Endothelial cell of umbilical vein (primary cell): ENCODE results near the gene TPMT. TPM values are rescaled to one million over a fixed set of nuclear protein-coding genes. Genes with fewer than 3 reads are reported as not detected.

Experiments
- BruUV-seq: library from RNA; stranded (reverse); fragments of 400-500 nt; replicated peaks from 2 replicates; lab custom pipeline; 2021; lab: Mats Ljungman, UMichigan
- CTCF ChIA-PET: fragments of 300-600, 350-600 bp; sonication (Branson Sonifier 250); formaldehyde crosslinking; loops from one replicate; lab custom pipeline; 2021; ENCODE audit warnings: antibody characterized with exemption, inconsistent platforms; lab: Charles Lee
- POLR2A ChIA-PET: fragments of 300-600, 350-600 bp; sonication (Branson Sonifier 250); formaldehyde crosslinking; loops from one replicate; lab custom pipeline; 2021; ENCODE audit warnings: antibody characterized with exemption, inconsistent platforms; lab: Charles Lee
- DNase-seq: peaks from one replicate; pipeline ENCODE4 v3.0.0-alpha.2; 2011; ENCODE audit warnings: low read depth, low spot score
- FAIRE-seq: peaks from 2 replicates; lab custom pipeline; 2011; peaks lifted over from hg19 to GRCh38; lab: Jason Lieb, UNC
- H2AFZ ChIP-seq: 2 replicates; pipeline ENCODE4 v1.6.0; 2012; ENCODE audit warnings: low read depth, low read length, control low read depth, inconsistent platforms
- H3K27ac ChIP-seq: 2 replicates; pipeline ENCODE4 v1.5.1; 2011; ENCODE audit warnings: low read depth, mild to moderate bottlenecking, control low read depth, low read length, moderate library complexity; ENCODE audit not compliant: insufficient read depth
- H3K27me3 ChIP-seq, 2 experiments: 2 replicates each; pipeline versions ENCODE4 v1.6.0 to v1.6.1; 2011; ENCODE audit warnings: low read length in 2 of 2, mixed read lengths in 1 of 2; ENCODE audit not compliant: control insufficient read depth in 2 of 2, insufficient read depth in 2 of 2
- H3K36me3 ChIP-seq, 2 experiments: 2 replicates in 1 of 2; 3 replicates in 1 of 2; pipeline ENCODE4 v1.5.1; 2011; ENCODE audit warnings: low read length in 2 of 2, mild to moderate bottlenecking in 1 of 2, moderate library complexity in 1 of 2; ENCODE audit not compliant: control insufficient read depth in 2 of 2, insufficient read depth in 2 of 2; ENCODE audit errors: extremely low read depth in 1 of 2
- H3K4me1 ChIP-seq: 3 replicates; pipeline ENCODE4 v1.5.1; 2011; ENCODE audit warnings: mild to moderate bottlenecking, low read length; ENCODE audit not compliant: control insufficient read depth, insufficient read depth; ENCODE audit errors: extremely low read depth
- H3K4me2 ChIP-seq: 2 replicates; pipeline ENCODE4 v1.6.1; 2011; ENCODE audit warnings: low read length, control low read depth, mixed read lengths; ENCODE audit not compliant: insufficient read depth
- H3K4me3 ChIP-seq, 3 experiments: fragments of 200-600 bp in 1 of 3; sonication (generic), shearing (Covaris generic) in 1 of 3; replicated peaks in 1 of 3; 2 replicates each; pipeline ENCODE4 v1.5.1; 2011 to 2016; ENCODE audit warnings: control low read depth in 3 of 3, low read length in 3 of 3, mild to moderate bottlenecking in 2 of 3, inconsistent platforms in 1 of 3, low read depth in 1 of 3, moderate library complexity in 1 of 3; ENCODE audit not compliant: insufficient read depth in 1 of 3
- H3K79me2 ChIP-seq: 2 replicates; pipeline ENCODE4 v1.6.0; 2012; ENCODE audit warnings: low read length, inconsistent platforms; ENCODE audit not compliant: control insufficient read depth, insufficient read depth
- H3K9ac ChIP-seq: replicated peaks from 2 replicates; pipeline ENCODE3; 2011; ENCODE audit warnings: low read length, control low read depth; ENCODE audit not compliant: insufficient read depth; ENCODE audit errors: extremely low read depth
- H3K9me1 ChIP-seq: replicated peaks from 3 replicates; pipeline ENCODE4 v1.6.0; 2011; ENCODE audit warnings: mild to moderate bottlenecking, low read length; ENCODE audit not compliant: control insufficient read depth, insufficient read depth; ENCODE audit errors: extremely low read depth
- H3K9me3 ChIP-seq: replicated peaks from 2 replicates; pipeline ENCODE4 v1.5.1; 2012; ENCODE audit warnings: low read length, inconsistent platforms; ENCODE audit not compliant: control insufficient read depth, insufficient read depth
- H4K20me1 ChIP-seq: replicated peaks from 2 replicates; pipeline ENCODE3; 2011; ENCODE audit warnings: mild to moderate bottlenecking, low read length; ENCODE audit not compliant: control insufficient read depth, insufficient read depth; ENCODE audit errors: extremely low read depth
- EZH2 ChIP-seq: IDR thresholded peaks from 2 replicates; pipeline ENCODE4 v1.6.1; 2012; ENCODE audit warnings: borderline replicate concordance, low read depth, mild to moderate bottlenecking, moderate library complexity, low read length, inconsistent platforms; ENCODE audit not compliant: severe bottlenecking
- FOS ChIP-seq: IDR thresholded peaks from 2 replicates; pipeline ENCODE4 v1.6.1; 2011; ENCODE audit warnings: mild to moderate bottlenecking, low read length, moderate library complexity, borderline replicate concordance; ENCODE audit not compliant: insufficient read depth
- GATA2 ChIP-seq: IDR thresholded peaks from 2 replicates; pipeline ENCODE4 v1.7.0; 2011; ENCODE audit warnings: low read depth, mild to moderate bottlenecking, moderate library complexity, mixed read lengths, low read length; ENCODE audit not compliant: insufficient read length, insufficient read depth
- JUN ChIP-seq: IDR thresholded peaks from 2 replicates; pipeline ENCODE4 v1.6.1; 2011; ENCODE audit warnings: borderline replicate concordance, low read depth; ENCODE audit not compliant: insufficient read length, insufficient read depth
- MYC ChIP-seq: IDR thresholded peaks from one replicate; pipeline ENCODE4 v1.6.1; 2011; ENCODE audit warnings: mild to moderate bottlenecking, low read depth, low read length
- POLR2A ChIP-seq: IDR thresholded peaks from 2 replicates; pipeline ENCODE4 v1.6.1; 2012; ENCODE audit warnings: low read depth, mild to moderate bottlenecking, control low read depth, low read length
- POLR2AphosphoS5 ChIP-seq: IDR thresholded peaks from 2 replicates; pipeline ENCODE4 v1.6.1; 2012; ENCODE audit warnings: low read depth, mild to moderate bottlenecking, control low read depth, low read length, moderate library complexity; ENCODE audit not compliant: insufficient read depth
- dilution Hi-C: fragments of 300-500 bp; cut with MboI; formaldehyde crosslinking; loops from one replicate; pipeline ENCODE4 v1.15.0; 2019; ENCODE audit warnings: low sequenced_read_pairs; ENCODE audit not compliant: extremely low pct_ligation_motif_present
- intact Hi-C: fragments of 100-400 bp; cut with micrococcal nuclease; formaldehyde crosslinking; loops from one replicate; pipeline ENCODE4 v1.10.0; 2022
- polyA plus RNA-seq, 4 experiments: library from polyadenylated mRNA; depleted of rRNA in 3 of 4; stranded (reverse) in 3 of 4; unstranded in 1 of 4; fragments of >200 nt; gene quantifications; 2 replicates each; pipeline versions ENCODE4 v1.2.1 to v1.2.3, GENCODE V29; 2011 to 2012; ENCODE audit warnings: missing spikeins in 1 of 4
- total RNA-seq: library from RNA; stranded (reverse); gene quantifications from 2 replicates; pipeline ENCODE4 v1.2.3, GENCODE V29; 2021
- TF ChIP-seq, protein P1 (sequence below): IDR thresholded peaks from 2 replicates; pipeline ENCODE4 v1.6.1; 2011; ENCODE audit not compliant: insufficient read depth, insufficient read length
- TF ChIP-seq, protein P2 (sequence below), 2 donors: IDR thresholded peaks; 1 replicate in 1 of 2; 2 replicates in 1 of 2; pipeline ENCODE4 v1.5.1; 2011; ENCODE audit warnings: low read length in 2 of 2, mild to moderate bottlenecking in 2 of 2, moderate library complexity in 2 of 2, control low read depth in 1 of 2, inconsistent platforms in 1 of 2, low read depth in 1 of 2; ENCODE audit not compliant: insufficient read depth in 1 of 2; ENCODE audit errors: extremely low read depth in 1 of 2

Gene TPMT
- total and polyA plus RNA-seq, 2 donors (not counting 3 experiments of a cell fraction or from before 2014, with no cell fraction given) = 6.5 to 11.1 TPM

DNA sequence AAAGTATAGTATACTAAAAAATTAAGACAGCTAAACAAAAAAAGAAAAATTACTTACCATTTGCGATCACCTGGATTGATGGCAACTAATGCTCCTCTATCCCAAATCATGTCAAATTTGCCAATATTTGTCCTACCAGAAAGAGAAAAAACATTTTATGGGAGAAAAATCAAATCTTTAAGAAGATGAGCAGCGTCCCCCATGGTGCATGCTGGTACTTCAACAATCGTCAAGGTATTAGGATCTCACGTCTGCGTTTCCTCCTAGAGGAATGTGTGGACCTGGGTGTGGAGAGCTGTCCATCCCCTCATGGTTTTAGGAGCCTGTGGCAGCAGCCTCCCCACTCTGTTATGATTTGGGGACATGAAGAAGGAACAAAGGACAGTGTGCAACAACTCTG is 16.0 kb downstream of the TPMT start:
- H3K9me3 ChIP-seq = no peaks in the 10 kb centered on the region
- H3K27me3 ChIP-seq = no peaks in the 10 kb centered on the region
- H3K4me2 ChIP-seq = no peak overlapping the region
- no peaks in the 10 kb centered on the region for H3K79me2 ChIP-seq
- H3K9me1 ChIP-seq = no peaks in the 10 kb centered on the region
- CTCF ChIA-PET = interaction anchor here (0.6 to 1.2 kb wide), 4 partner anchors 8 to 382 kb away, joined by 3 to 5 read pairs (median 4); no protein-coding TSS in a partner anchor
- no peaks in the 10 kb centered on the region for H3K4me1 ChIP-seq
- no peak overlapping the region for H3K4me3 ChIP-seq
- dilution Hi-C loops (no loop called here), intact Hi-C loops (no loop called here)
- no peak overlapping the region for H2AFZ ChIP-seq
- peaks cover 0 to 1% of the 10 kb centered on the region in 2 experiments for H3K36me3 ChIP-seq
- no peak overlapping the region for H3K9ac ChIP-seq
- H3K27ac ChIP-seq = no peak overlapping the region
- FAIRE-seq (no peak), DNase-seq (no peak)
- POLR2A ChIA-PET = no interaction called here
- no TSS peak for BruUV-seq
- H4K20me1 ChIP-seq = no peaks in the 10 kb centered on the region
- TF ChIP-seq, protein P1, sequence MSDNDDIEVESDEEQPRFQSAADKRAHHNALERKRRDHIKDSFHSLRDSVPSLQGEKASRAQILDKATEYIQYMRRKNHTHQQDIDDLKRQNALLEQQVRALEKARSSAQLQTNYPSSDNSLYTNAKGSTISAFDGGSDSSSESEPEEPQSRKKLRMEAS = no peak
- TF ChIP-seq, protein P2, sequence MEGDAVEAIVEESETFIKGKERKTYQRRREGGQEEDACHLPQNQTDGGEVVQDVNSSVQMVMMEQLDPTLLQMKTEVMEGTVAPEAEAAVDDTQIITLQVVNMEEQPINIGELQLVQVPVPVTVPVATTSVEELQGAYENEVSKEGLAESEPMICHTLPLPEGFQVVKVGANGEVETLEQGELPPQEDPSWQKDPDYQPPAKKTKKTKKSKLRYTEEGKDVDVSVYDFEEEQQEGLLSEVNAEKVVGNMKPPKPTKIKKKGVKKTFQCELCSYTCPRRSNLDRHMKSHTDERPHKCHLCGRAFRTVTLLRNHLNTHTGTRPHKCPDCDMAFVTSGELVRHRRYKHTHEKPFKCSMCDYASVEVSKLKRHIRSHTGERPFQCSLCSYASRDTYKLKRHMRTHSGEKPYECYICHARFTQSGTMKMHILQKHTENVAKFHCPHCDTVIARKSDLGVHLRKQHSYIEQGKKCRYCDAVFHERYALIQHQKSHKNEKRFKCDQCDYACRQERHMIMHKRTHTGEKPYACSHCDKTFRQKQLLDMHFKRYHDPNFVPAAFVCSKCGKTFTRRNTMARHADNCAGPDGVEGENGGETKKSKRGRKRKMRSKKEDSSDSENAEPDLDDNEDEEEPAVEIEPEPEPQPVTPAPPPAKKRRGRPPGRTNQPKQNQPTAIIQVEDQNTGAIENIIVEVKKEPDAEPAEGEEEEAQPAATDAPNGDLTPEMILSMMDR (IDR thresholded peaks at IDR 0.05; ENCODE audit: extremely low read depth in 1 of 2, insufficient read depth in 1 of 2, low read depth in 1 of 2, low read length in 2 of 2) = no peak
- TF ChIP-seq MYC (no peak), POLR2A (no peak), EZH2 (no peak), POLR2AphosphoS5 (no peak), GATA2 (no peak), JUN (no peak), FOS (no peak)
